ENCODE measurements around the gene CDA.

- TF ChIP-seq CTCF (IDR thresholded peaks at IDR 0.05) (no peak), POLR2A (IDR thresholded peaks at IDR 0.05) (no peak), EP300 (IDR thresholded peaks at IDR 0.05) (no peak)
Measured at GRCh38 chr1:20602851-20603450, 14.1 kb downstream of the CDA start.
